ENCODE data around the gene ETHE1.

The ETHE1 gene

DNA sequence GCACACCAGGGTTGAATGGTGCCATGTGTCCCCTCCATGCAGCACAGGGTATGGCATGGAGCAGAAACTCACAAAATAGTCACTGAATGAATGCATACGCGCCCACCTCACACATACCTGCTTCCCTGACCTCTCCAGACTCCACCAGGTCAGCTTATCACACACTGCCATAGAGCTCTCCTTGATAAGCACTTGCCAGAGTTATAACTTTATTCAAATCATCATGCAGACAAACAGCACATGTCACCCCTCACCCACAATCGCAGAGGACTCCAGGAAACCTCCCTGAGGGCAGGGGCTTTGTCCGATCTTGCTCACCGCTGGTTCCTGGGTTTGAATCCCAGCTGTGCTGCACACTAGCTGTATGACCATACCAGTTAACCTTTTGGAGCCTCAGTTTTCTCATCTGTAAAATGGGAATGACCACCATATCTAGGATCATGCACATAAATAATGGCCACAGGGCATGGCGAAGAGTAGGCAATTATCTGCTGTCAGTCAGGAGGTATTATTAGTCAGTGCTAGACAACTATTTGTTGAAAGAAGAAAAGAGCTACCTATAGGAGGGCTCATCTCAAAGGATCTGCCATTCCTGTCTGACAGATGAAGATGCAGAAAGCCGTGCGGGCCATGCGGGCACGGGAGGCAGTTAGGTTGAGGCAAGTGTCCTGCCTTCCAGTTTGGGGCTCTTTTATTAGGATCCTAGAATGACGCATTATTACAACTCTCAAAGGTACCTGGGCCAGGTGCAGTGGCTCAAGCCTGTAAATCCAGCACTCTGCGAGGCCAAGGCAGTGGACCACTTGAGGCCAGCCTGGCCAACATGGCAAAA lies 34.4 kb upstream of the ETHE1 start:
- no peak overlapping the region for H3K4me3 ChIP-seq (ENCODE audit: low read depth, low read length)
- TF ChIP-seq, protein P1, sequence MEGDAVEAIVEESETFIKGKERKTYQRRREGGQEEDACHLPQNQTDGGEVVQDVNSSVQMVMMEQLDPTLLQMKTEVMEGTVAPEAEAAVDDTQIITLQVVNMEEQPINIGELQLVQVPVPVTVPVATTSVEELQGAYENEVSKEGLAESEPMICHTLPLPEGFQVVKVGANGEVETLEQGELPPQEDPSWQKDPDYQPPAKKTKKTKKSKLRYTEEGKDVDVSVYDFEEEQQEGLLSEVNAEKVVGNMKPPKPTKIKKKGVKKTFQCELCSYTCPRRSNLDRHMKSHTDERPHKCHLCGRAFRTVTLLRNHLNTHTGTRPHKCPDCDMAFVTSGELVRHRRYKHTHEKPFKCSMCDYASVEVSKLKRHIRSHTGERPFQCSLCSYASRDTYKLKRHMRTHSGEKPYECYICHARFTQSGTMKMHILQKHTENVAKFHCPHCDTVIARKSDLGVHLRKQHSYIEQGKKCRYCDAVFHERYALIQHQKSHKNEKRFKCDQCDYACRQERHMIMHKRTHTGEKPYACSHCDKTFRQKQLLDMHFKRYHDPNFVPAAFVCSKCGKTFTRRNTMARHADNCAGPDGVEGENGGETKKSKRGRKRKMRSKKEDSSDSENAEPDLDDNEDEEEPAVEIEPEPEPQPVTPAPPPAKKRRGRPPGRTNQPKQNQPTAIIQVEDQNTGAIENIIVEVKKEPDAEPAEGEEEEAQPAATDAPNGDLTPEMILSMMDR (IDR thresholded peaks at IDR 0.05; ENCODE audit: control insufficient read depth, extremely low read depth, insufficient read depth), result no peak

DNA sequence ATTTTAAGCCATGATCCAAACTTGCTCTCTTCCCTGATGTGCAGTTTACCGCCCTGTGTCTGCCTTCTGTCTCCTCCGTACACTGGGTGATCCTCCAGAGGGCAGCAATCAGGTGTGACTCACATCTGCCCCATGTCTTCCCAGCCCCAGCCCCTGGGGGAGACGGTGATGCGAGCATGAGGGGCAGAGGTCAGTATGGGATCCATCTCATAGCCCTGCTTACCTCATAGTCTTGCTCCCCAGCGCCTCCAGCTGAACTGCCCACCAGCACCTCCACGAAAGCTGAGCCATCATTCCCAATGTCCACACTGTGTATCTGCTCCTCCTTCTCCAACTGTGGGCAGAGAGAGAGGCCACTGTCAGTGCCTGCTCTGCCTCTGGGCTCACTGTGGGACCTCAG lies 33.7 kb upstream of the ETHE1 start:
- no peak for DNase-seq (ENCODE audit: low read depth)

More for the DNA sequence above, 34.4 kb upstream of the ETHE1 start:
- DNase-seq (ENCODE audit: low read depth), result no peak

DNA sequence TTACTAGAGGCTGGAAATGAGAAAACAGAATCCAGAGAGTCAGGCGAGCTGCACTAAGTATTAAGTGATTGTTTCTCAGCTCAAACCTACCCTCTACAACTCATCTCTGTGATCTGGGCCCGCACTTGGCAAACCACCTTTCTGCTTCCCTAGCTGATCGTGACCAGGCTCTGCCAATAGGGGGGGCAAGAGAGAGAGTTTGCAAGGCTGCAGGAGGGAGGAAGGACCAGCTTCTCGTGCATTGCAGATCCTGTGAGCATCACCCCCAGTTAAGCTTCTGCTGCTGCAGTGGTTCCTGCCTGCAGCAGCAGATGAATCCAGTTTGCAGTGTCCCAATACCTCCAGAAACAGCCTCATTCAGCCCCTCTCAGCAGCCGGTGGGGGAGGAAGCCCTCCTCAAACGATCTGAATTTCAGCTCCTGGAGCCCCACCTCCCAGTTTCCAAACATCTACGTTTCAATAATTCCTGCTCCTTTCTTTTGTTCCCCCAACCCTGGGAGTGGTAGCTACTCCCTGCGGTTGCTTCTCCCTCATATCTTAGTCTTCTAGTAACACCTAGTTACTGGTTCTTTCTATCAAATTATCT lies 28.3 kb upstream of the ETHE1 start:
- no peak overlapping the region for H3K4me3 ChIP-seq (ENCODE audit: low read depth, low read length)
- TF ChIP-seq, protein P1 (IDR thresholded peaks at IDR 0.05; ENCODE audit: control insufficient read depth, extremely low read depth, insufficient read depth), result peak; percentile 68
- DNase-seq (ENCODE audit: low read depth), result no peak

More for the DNA sequence above, 33.7 kb upstream of the ETHE1 start:
- TF ChIP-seq, protein P1 (IDR thresholded peaks at IDR 0.05; ENCODE audit: control insufficient read depth, extremely low read depth, insufficient read depth), result no peak
- no peak overlapping the region for H3K4me3 ChIP-seq (ENCODE audit: low read depth, low read length)

DNA sequence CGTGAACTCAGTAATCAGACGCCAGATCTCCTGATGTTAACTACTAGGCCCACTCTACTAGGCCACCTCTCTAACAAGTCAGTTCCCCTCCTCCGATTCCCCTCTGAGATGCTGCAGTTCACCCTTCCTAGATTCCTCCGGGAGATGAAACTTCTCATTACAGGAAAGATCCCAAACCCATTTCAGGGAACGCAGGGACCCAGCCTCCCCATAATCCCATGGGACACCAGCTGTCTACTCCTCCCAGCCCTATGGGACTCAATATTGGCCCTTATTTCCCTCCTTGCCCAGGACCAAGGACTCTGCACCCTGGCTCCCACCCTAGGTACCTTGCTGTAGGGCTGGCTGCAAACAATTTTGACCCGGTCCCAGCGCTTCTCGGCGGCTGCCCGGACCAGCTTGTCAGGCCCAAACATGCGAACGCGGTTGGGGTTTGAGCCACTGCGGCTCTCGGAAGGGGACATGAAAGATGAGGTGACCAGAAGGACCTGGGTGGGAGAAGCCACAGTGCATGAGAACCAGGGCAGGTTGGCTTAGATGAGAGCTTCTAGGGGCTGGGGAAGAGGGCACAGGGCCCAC lies 27.4 kb upstream of the ETHE1 start:
- H3K4me3 ChIP-seq (ENCODE audit: low read depth, low read length), result no peak overlapping the region
- TF ChIP-seq, protein P1 (IDR thresholded peaks at IDR 0.05; ENCODE audit: control insufficient read depth, extremely low read depth, insufficient read depth), result no peak
- no peak for DNase-seq (ENCODE audit: low read depth)

DNA sequence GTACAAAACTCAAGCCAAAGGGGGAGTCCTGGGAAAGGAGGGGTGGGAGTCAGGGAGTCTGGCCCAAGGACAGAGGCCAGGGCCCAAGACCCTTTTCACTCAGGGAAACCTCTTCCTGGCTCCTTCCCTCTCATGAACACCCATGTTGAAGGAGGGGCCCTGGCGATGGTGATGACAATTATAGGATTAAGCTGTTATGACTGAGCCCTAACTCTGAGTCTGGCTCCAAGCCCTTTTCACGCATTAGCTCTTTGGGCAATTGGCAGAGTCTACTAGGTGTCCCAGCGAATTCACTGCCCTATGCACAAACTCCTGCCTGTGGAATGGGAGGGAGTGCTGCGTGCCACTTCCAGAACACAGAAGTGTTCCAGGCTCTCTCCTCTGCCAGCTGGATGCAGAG lies 26.7 kb upstream of the ETHE1 start:
- H3K4me3 ChIP-seq (ENCODE audit: low read depth, low read length), result no peak overlapping the region
- TF ChIP-seq, protein P1 (IDR thresholded peaks at IDR 0.05; ENCODE audit: control insufficient read depth, extremely low read depth, insufficient read depth), result no peak
- no peak for DNase-seq (ENCODE audit: low read depth)

DNA sequence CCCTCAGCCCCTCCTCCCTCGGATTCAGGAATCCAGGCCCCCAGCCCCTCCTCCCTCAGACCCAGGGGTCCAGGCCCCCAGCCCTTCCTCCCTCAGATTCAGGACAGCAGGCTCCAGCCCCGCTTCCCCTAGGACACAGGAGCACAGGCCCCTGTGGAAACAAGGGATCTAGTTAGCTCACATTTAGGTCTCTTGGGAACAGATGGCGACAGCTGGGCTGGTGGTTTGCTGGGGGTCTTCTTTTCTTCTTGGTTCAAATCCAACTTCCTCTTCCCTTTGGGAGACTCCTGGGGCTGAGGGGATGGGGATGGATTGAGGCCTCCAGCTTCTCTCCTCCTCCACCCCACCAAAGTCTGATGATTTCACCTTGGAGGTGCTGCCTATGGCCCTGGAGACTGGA lies 25.6 kb upstream of the ETHE1 start:
- TF ChIP-seq, protein P1 (IDR thresholded peaks at IDR 0.05; ENCODE audit: control insufficient read depth, extremely low read depth, insufficient read depth), result no peak
- H3K4me3 ChIP-seq (ENCODE audit: low read depth, low read length), result no peak overlapping the region
- no peak for DNase-seq (ENCODE audit: low read depth)

Data from LNCaP clone FGC (cell line).